ENCODE results near the gene PAIP2.

DNA sequence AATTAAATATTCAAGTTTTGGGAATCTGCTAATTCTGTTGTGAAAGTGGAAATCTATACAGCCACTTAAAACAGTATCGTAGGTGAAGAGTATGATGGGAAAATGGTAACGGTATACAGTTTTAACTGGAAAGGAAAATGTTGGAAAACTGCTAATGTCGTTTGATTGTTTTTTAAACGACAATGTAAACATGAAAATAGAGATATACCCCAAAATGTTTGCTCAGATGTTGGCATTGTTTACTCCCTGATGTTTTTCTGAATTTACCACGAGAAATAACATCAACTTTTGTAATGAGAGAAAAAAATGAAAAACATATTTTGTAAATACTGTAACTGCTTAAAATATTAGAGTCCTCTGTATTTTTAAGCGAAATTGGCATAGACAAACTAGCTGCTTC is 45.5 kb upstream of the PAIP2 start:
- TF ChIP-seq, protein P1, sequence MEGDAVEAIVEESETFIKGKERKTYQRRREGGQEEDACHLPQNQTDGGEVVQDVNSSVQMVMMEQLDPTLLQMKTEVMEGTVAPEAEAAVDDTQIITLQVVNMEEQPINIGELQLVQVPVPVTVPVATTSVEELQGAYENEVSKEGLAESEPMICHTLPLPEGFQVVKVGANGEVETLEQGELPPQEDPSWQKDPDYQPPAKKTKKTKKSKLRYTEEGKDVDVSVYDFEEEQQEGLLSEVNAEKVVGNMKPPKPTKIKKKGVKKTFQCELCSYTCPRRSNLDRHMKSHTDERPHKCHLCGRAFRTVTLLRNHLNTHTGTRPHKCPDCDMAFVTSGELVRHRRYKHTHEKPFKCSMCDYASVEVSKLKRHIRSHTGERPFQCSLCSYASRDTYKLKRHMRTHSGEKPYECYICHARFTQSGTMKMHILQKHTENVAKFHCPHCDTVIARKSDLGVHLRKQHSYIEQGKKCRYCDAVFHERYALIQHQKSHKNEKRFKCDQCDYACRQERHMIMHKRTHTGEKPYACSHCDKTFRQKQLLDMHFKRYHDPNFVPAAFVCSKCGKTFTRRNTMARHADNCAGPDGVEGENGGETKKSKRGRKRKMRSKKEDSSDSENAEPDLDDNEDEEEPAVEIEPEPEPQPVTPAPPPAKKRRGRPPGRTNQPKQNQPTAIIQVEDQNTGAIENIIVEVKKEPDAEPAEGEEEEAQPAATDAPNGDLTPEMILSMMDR (IDR thresholded peaks at IDR 0.05; ENCODE audit: low read length): no peak
- TF ChIP-seq EZH2 (IDR thresholded peaks at IDR 0.05; ENCODE audit: borderline replicate concordance, low read length): no peak
